ENCODE results near the gene CTNNA3.

DNA sequence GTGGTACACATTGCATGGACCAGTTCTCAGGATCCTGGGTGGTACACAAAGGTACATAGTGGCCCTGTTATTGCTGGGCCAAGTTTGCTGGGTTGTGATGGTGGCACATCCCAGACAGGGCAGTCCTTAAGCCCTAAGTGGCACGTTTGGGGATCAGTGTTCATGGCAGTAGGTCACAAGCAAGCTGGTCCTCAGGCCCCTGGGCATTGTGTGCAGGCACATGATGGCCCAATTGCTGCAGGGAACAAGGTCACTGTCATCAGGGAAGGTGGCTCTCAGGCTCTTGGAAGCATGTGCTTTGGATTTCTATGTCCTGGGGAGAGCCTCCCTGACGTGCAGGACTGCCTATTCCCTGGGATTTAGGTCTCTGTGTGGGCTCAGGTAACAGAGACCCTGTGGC is 1182.5 kb downstream of the CTNNA3 start:
- TF ChIP-seq, protein P1, sequence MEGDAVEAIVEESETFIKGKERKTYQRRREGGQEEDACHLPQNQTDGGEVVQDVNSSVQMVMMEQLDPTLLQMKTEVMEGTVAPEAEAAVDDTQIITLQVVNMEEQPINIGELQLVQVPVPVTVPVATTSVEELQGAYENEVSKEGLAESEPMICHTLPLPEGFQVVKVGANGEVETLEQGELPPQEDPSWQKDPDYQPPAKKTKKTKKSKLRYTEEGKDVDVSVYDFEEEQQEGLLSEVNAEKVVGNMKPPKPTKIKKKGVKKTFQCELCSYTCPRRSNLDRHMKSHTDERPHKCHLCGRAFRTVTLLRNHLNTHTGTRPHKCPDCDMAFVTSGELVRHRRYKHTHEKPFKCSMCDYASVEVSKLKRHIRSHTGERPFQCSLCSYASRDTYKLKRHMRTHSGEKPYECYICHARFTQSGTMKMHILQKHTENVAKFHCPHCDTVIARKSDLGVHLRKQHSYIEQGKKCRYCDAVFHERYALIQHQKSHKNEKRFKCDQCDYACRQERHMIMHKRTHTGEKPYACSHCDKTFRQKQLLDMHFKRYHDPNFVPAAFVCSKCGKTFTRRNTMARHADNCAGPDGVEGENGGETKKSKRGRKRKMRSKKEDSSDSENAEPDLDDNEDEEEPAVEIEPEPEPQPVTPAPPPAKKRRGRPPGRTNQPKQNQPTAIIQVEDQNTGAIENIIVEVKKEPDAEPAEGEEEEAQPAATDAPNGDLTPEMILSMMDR (IDR thresholded peaks at IDR 0.05; ENCODE audit: low read depth, low read length, poor library complexity, severe bottlenecking) = no peak
- no peak for TF ChIP-seq EZH2phosphoT487 (IDR thresholded peaks at IDR 0.05; ENCODE audit: borderline replicate concordance, low read length)

Measured in DOHH2 (cell line).